H1 (cell line): Measurements from ENCODE around the gene TWIST2.

Experiments
- EGR1 ChIP-seq: IDR thresholded peaks from 2 replicates; pipeline ENCODE4 v1.6.1; 2011; ENCODE audit warnings: low read depth, low read length, borderline replicate concordance
- EZH2 ChIP-seq: fragments of 200-600 bp; sonication (generic); IDR thresholded peaks from 2 replicates; pipeline ENCODE4 v1.7.1; 2012; ENCODE audit warnings: low read depth, mild to moderate bottlenecking, moderate library complexity, low read length, inconsistent platforms; ENCODE audit not compliant: severe bottlenecking
- HDAC6 ChIP-seq: IDR thresholded peaks from one replicate; pipeline ENCODE4 v1.7.1; 2012; ENCODE audit warnings: low read depth, mild to moderate bottlenecking, inconsistent platforms, low read length, moderate library complexity
- MAFK ChIP-seq: IDR thresholded peaks from 2 replicates; pipeline ENCODE4 v1.6.1; 2012; ENCODE audit warnings: low read depth, mild to moderate bottlenecking, improper control_type of control experiment, low read length
- POLR2A ChIP-seq, 2 experiments: IDR thresholded peaks; 1 replicate in 1 of 2; 2 replicates in 1 of 2; pipeline ENCODE4 v1.6.1; 2011; ENCODE audit warnings: low read depth in 2 of 2, low read length in 2 of 2, mild to moderate bottlenecking in 2 of 2; ENCODE audit errors: control extremely low read depth in 1 of 2
- POLR2AphosphoS5 ChIP-seq: IDR thresholded peaks from 2 replicates; pipeline ENCODE4 v1.6.1; 2011; ENCODE audit warnings: low read depth, low read length
- POU5F1 ChIP-seq: IDR thresholded peaks from 2 replicates; pipeline ENCODE4 v1.6.1; 2011; ENCODE audit warnings: low read depth, mild to moderate bottlenecking, low read length, moderate library complexity
- SIX5 ChIP-seq: IDR thresholded peaks from 2 replicates; pipeline ENCODE4 v1.6.1; 2011; ENCODE audit warnings: mild to moderate bottlenecking, low read depth, low read length
- SP4 ChIP-seq: IDR thresholded peaks from 2 replicates; pipeline ENCODE4 v1.6.1; 2012; ENCODE audit warnings: low read length, inconsistent platforms
- YY1 ChIP-seq: IDR thresholded peaks from 2 replicates; pipeline ENCODE4 v1.6.1; 2011; ENCODE audit warnings: low read depth, mild to moderate bottlenecking, low read length
- TF ChIP-seq, protein P1 (sequence below), 3 experiments: IDR thresholded peaks; 1 replicate in 2 of 3; 2 replicates in 1 of 3; pipeline versions ENCODE4 v1.5.1 to v1.6.1; 2011; ENCODE audit warnings: low read length in 3 of 3, mild to moderate bottlenecking in 3 of 3, inconsistent platforms in 2 of 3, low read depth in 1 of 3, moderate library complexity in 1 of 3; ENCODE audit not compliant: insufficient read depth in 1 of 3; ENCODE audit errors: control extremely low read depth in 1 of 3
- TF ChIP-seq, protein P2 (sequence below): IDR thresholded peaks from 2 replicates; pipeline ENCODE4 v1.6.1; 2012; ENCODE audit warnings: inconsistent platforms
- TF ChIP-seq, protein P3 (sequence below): IDR thresholded peaks from 2 replicates; pipeline ENCODE4 v1.6.1; 2011; ENCODE audit warnings: low read depth, mild to moderate bottlenecking, low read length; ENCODE audit not compliant: insufficient read depth

DNA sequence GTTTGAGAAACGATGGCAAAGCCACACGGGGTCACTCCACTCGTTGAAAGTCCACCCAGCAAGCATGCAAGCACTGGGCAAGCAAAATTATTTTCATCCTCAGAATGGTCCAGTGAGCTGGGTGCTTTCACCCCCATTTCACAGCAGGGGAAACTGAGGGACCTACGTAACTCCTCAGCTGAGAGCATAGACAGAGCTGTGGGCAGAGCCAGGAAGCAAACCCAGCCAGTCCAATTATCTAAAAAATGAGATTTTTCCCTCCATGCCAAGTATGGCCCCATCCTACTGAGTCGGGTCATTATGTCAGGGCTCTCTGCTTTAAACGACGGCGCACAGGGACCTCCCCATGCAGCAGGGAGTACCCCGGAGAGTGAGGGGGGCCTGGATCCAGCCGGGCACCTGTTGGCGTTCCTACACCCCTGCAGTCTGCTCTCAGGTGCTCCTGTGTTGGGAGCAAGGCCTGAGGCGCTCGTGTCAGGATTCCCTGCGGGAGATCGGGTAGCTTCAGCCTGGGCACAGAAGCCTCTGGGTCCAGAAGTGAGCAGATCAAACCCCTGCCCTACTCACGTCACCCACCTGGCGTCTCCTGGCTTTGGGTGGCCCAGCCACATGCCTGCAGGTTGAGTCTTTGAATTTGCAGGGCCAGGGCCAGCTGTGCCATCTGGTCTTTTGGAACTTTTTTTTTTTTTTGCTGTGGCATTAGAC lies 17.3 kb downstream of the TWIST2 start:
- TF ChIP-seq POLR2A (IDR thresholded peaks at IDR 0.05; ENCODE audit: control extremely low read depth in 1 of 2, low read depth in 2 of 2, low read length in 2 of 2) (no peak), EZH2 (no peak), MAFK (no peak), SIX5 (no peak), HDAC6 (no peak), EGR1 (no peak), POU5F1 (no peak), SP4 (no peak), YY1 (no peak), POLR2AphosphoS5 (no peak)
- TF ChIP-seq, protein P1, sequence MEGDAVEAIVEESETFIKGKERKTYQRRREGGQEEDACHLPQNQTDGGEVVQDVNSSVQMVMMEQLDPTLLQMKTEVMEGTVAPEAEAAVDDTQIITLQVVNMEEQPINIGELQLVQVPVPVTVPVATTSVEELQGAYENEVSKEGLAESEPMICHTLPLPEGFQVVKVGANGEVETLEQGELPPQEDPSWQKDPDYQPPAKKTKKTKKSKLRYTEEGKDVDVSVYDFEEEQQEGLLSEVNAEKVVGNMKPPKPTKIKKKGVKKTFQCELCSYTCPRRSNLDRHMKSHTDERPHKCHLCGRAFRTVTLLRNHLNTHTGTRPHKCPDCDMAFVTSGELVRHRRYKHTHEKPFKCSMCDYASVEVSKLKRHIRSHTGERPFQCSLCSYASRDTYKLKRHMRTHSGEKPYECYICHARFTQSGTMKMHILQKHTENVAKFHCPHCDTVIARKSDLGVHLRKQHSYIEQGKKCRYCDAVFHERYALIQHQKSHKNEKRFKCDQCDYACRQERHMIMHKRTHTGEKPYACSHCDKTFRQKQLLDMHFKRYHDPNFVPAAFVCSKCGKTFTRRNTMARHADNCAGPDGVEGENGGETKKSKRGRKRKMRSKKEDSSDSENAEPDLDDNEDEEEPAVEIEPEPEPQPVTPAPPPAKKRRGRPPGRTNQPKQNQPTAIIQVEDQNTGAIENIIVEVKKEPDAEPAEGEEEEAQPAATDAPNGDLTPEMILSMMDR (IDR thresholded peaks at IDR 0.05; ENCODE audit: control extremely low read depth in 1 of 3, insufficient read depth in 1 of 3, low read depth in 1 of 3, low read length in 3 of 3): no peak
- TF ChIP-seq, protein P2, sequence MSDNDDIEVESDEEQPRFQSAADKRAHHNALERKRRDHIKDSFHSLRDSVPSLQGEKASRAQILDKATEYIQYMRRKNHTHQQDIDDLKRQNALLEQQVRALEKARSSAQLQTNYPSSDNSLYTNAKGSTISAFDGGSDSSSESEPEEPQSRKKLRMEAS: no peak
- TF ChIP-seq, protein P3, sequence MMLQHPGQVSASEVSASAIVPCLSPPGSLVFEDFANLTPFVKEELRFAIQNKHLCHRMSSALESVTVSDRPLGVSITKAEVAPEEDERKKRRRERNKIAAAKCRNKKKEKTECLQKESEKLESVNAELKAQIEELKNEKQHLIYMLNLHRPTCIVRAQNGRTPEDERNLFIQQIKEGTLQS: no peak
